Middle frontal gyrus (tissue), 1 donor: ENCODE measurements around the gene TSPAN15.

Experiments used
- DNase-seq: peaks from one replicate; pipeline ENCODE4 v3.0.0-alpha.2; 2015; ENCODE audit warnings: low spot score; ENCODE audit errors: extremely low spot score

Gene TSPAN15

DNA sequence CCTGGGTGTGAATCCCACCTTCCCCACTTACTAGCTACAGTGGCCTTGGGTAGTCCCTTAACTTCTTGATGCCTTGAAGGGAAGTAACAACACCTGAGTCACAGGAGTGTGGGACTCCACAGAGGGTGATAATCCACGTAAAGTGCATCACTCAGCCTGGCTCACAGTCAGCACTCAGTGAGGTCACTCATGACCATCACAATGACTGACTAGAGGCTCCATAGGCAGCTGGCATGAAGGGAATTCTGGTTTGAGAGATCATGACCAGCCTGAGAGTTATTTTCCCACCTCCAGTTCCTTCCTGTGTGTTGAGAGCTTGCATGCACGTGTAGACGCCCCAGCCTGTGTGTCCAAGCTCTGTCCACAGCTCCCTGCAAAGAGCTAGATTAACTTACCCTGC lies 87.2 kb downstream of the TSPAN15 start:
- no peak for DNase-seq

DNA sequence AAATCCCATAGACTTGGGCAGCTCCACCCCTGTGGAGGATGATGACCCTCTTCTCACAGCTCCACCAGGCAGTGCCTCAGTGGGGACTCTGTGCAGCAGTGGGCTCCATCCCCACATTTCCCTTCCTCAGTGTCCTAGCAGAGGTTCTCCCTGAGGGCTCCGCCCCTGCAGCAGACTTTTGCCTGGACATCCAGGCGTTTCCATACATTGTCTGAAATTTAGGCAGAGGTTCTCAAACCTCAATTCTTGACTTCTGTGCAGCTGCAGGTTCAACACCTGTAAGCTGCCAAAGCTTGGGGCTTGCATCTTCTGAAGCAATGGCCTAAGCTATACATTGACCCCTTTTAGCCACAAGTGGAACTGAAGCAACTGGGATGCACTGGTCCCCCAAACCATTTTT lies 90.2 kb downstream of the TSPAN15 start:
- DNase-seq = no peak

DNA sequence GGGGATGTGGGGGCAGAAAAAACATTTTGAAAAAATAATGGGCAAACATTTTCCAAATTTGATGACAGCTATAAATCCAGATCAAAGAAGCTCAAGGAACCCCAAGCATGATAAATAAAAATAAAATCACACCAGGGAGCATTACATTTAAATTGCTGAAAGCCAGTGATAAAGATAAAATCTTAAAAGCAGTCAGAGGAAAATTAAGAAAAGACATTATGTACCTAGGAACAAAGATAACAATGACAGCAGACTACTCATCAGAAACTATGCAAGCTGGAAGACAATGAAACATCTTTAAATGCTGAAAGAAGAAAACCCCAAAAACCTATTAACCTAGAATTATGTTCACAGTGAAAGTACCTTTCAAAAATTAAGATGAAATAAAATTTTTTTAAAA lies 98.7 kb downstream of the TSPAN15 start:
- DNase-seq = no peak

DNA sequence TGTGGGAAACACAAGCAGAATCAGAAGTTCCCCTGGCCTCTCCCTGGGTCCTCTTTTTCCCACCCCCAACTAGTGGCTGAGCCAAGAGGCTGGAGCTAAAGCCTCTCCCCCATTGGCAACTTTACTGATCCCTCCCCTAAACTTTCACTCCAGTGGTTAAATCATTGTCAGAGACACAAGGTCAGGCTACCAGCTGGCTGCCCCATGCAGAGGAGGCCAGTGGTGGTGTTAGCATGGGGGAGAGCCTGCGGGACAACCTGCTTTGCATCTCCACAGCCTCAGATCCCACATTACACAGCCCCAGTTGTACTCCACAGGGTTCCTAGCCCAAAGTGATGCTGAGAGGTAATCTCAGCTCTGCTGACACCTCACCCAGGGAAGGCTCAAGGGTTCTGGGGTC lies 101.0 kb downstream of the TSPAN15 start:
- no peak for DNase-seq

DNA sequence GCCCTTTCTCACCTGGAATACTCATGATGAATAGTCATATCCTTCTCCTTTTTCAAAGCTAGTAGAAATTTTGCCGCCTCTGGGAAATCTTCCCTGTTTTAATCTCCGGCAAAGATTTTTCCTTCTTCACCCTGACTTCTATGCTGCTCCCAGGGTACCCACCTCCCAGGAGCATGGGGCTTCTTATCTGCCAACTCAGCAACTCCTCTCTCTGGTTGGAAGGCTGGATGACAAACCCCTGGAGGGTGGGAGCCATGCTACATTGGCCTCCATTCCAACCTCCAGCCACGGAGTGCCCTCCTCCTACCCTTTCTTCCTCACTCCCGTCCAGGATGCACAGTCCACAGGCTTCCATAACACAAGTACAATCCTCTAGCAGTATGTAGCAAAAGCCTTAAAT lies 102.1 kb downstream of the TSPAN15 start:
- no peak for DNase-seq

DNA sequence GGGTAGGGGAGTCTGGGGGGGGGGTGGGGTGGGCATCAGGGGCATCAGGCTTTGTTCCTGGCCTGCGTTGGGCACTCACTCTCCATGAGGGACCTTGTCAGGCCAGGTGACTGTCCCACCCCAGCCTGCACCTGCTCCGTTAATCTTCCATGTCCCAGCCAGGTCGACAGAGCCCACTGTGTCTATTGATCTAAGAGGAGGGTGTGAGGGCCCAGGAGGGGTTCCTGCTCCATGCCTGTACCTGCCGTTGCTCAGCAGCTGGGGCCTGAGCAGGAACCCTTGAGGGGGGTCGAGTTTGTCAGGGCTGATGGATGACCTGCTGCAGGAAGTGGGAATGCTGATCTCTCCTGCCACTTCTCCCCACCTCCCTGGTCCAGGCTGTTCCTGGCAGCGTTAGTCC lies 103.3 kb downstream of the TSPAN15 start:
- DNase-seq = no peak
